HepG2 (cell line): ENCODE measurements around the gene KAT7. TPM values are rescaled to one million over a fixed set of nuclear protein-coding genes. Genes with fewer than 3 reads are reported as not detected.
A peak's percentile ranks its signal among the peaks of the same experiment; 100 is the strongest.

Experiments used
- HNRNPK ChIP-seq: fragments of 200-400 bp; formaldehyde crosslinking; IDR thresholded peaks from 2 replicates; pipeline ENCODE4 v1.6.1; 2018; ENCODE audit warnings: low read length, low read depth, moderate library complexity, mild to moderate bottlenecking; ENCODE audit not compliant: poor library complexity, severe bottlenecking
- MATR3 ChIP-seq: sonication (generic); formaldehyde crosslinking; IDR thresholded peaks from 2 replicates; pipeline ENCODE4 v1.4.0; 2020; ENCODE audit warnings: missing genetic modification reagents
- POLR2G ChIP-seq: fragments of 200-400 bp; formaldehyde crosslinking; IDR thresholded peaks from 2 replicates; pipeline ENCODE4 v1.6.1; 2018; ENCODE audit warnings: mild to moderate bottlenecking, low read depth, low read length, moderate library complexity
- REPIN1 ChIP-seq: sonication (generic); formaldehyde crosslinking; IDR thresholded peaks from 2 replicates; pipeline ENCODE4 v1.8.0; 2022; ENCODE audit warnings: missing genetic modification reagents, low read depth, mild to moderate bottlenecking, borderline replicate concordance
- RERE ChIP-seq: IDR thresholded peaks from 2 replicates; pipeline ENCODE4 v1.6.1; 2016; ENCODE audit warnings: low read depth, missing genetic modification reagents, missing compliant biosample characterization
- SMAD1 ChIP-seq: sonication (generic); formaldehyde crosslinking; IDR thresholded peaks from 2 replicates; pipeline ENCODE4 v1.4.0; 2020; ENCODE audit warnings: missing genetic modification reagents, low read depth, mild to moderate bottlenecking, borderline replicate concordance
- SRF ChIP-seq: IDR thresholded peaks from 2 replicates; pipeline ENCODE4 v1.6.1; 2011; ENCODE audit warnings: mild to moderate bottlenecking, low read depth, low read length, moderate library complexity
- THAP8 ChIP-seq: sonication (generic); formaldehyde crosslinking; IDR thresholded peaks from 2 replicates; pipeline ENCODE4 v1.5.1; 2020; ENCODE audit warnings: missing genetic modification reagents, mild to moderate bottlenecking, borderline replicate concordance
- THRA ChIP-seq: sonication (generic); formaldehyde crosslinking; IDR thresholded peaks from 2 replicates; pipeline ENCODE4 v1.4.0; 2020; ENCODE audit warnings: missing genetic modification reagents, borderline replicate concordance
- ZBTB21 ChIP-seq: sonication (generic); formaldehyde crosslinking; IDR thresholded peaks from 2 replicates; pipeline ENCODE4 v1.4.0; 2020; ENCODE audit warnings: missing genetic modification reagents
- ZNF326 ChIP-seq: sonication (generic); formaldehyde crosslinking; IDR thresholded peaks from 2 replicates; pipeline ENCODE4 v1.4.0; 2020; ENCODE audit warnings: missing genetic modification reagents, borderline replicate concordance
- ZNF34 ChIP-seq: sonication (generic); formaldehyde crosslinking; IDR thresholded peaks from 2 replicates; pipeline ENCODE4 v1.4.0; 2020; ENCODE audit warnings: mild to moderate bottlenecking, missing genetic modification reagents, borderline replicate concordance
- ZNF414 ChIP-seq: sonication (generic); formaldehyde crosslinking; IDR thresholded peaks from 2 replicates; pipeline ENCODE4 v1.5.0; 2020; ENCODE audit warnings: missing genetic modification reagents
- ZNF543 ChIP-seq: sonication (generic); formaldehyde crosslinking; IDR thresholded peaks from 2 replicates; pipeline ENCODE4 v1.4.0; 2020; ENCODE audit warnings: mild to moderate bottlenecking, missing genetic modification reagents
- ZNF644 ChIP-seq: IDR thresholded peaks from 2 replicates; pipeline ENCODE4 v1.6.1; 2016; ENCODE audit warnings: low read depth
- ZNF737 ChIP-seq: sonication (generic); formaldehyde crosslinking; IDR thresholded peaks from 2 replicates; pipeline ENCODE4 v1.5.0; 2020; ENCODE audit warnings: missing genetic modification reagents, mild to moderate bottlenecking, borderline replicate concordance
- ZNF773 ChIP-seq: sonication (generic); formaldehyde crosslinking; IDR thresholded peaks from 2 replicates; pipeline ENCODE4 v1.4.0; 2020; ENCODE audit warnings: missing genetic modification reagents, borderline replicate concordance
- ZSCAN12 ChIP-seq: sonication (generic); formaldehyde crosslinking; IDR thresholded peaks from 2 replicates; pipeline ENCODE4 v1.9.0; 2021; ENCODE audit warnings: mild to moderate bottlenecking, missing genetic modification reagents
- polyA plus RNA-seq, 8 experiments: library from polyadenylated mRNA; depleted of rRNA in 3 of 8; stranded (reverse) in 7 of 8; unstranded in 1 of 8; fragments of >200 nt; fragmentation: Illumina TruSeq in 4 of 8; extraction: Trizol in 4 of 8; gene quantifications; 2 replicates each; pipeline versions ENCODE4 v1.2.1 to v1.2.3, GENCODE V29; 2011 to 2016; ENCODE audit warnings: low read depth in 4 of 8, missing spikeins in 1 of 8, mixed read lengths in 1 of 8; ENCODE audit not compliant: insufficient read depth in 1 of 8
- total RNA-seq, 5 experiments: library from RNA; depleted of rRNA; stranded (reverse); fragments of >200 nt; fragmentation: Illumina TruSeq; extraction: Trizol; gene quantifications; 2 replicates each; pipeline ENCODE4 v1.2.3, GENCODE V29; 2016; ENCODE audit warnings: low read depth in 1 of 5

Gene KAT7
- total and polyA plus RNA-seq, 2 of the 13 experiments (the other 11 are each of a cell fraction or from before 2014, with no cell fraction given) = 21.2 to 39.2 TPM

- no peak; the same call in 1 of the 2 replicates for TF ChIP-seq REPIN1
- peak; percentile 96; the same call in 1 of the 2 replicates for TF ChIP-seq ZNF737 (CRISPR knock-in tag)
- TF ChIP-seq ZNF326 (CRISPR knock-in tag) = no peak
- TF ChIP-seq ZBTB21 (CRISPR knock-in tag) = peak; percentile 98
- no peak for TF ChIP-seq MATR3 (CRISPR knock-in tag)
- peak; percentile 85 for TF ChIP-seq ZNF644 (CRISPR knock-in tag)
- TF ChIP-seq ZNF543 (CRISPR knock-in tag) = peak; percentile 68
- TF ChIP-seq ZNF414 (CRISPR knock-in tag) = peak; percentile 67; the same call in 1 of the 2 replicates
- no peak for TF ChIP-seq HNRNPK
- no peak; the same call in 1 of the 2 replicates for TF ChIP-seq RERE (CRISPR knock-in tag)
- TF ChIP-seq SRF = no peak; the same call in 1 of the 2 replicates
- TF ChIP-seq THAP8 = peak; percentile 88; the same call in 1 of the 2 replicates
- peak; percentile 97 for TF ChIP-seq POLR2G
- peak; percentile 93; the same call in 1 of the 2 replicates for TF ChIP-seq ZNF34 (CRISPR knock-in tag)
- no peak for TF ChIP-seq THRA (CRISPR knock-in tag)
- TF ChIP-seq ZNF773 (CRISPR knock-in tag) = peak; percentile 85; the same call in 1 of the 2 replicates
- TF ChIP-seq SMAD1 (CRISPR knock-in tag) = peak; percentile 45; the same call in 1 of the 2 replicates
- peak; percentile 49; the same call in 1 of the 2 replicates for TF ChIP-seq ZSCAN12 (CRISPR knock-in tag)
Measured at GRCh38 chr17:49788478-49789242, at the start of gene KAT7 (continued).
